ENCODE data around the gene LEPROT.

Gene LEPROT

GRCh38 chr1:65412256-65412983, 8.0 kb upstream of the LEPROT start:
- DNase-seq (ENCODE audit: low spot score) = peak; percentile 52

GRCh38 chr1:65412984-65413375, 7.5 kb upstream of the LEPROT start:
- DNase-seq (ENCODE audit: low spot score) = no peak

DNA sequence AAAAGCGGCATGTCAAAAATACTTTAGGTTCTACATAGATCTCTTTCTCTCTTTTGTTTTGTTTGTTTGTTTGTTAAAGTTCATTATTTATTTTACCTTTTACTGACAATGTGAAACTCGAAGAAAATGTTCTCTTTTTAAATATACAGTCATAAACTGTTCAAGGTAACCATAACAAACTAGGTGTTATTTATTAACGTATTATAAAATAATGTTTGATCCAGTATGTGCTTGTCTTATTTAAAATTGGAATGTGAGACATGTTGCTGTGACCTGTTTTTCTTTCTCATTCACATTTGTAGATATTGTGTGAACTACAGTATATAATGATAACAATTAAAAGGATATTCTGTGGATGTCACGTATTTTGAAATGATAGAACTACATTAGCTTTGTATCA, 5.9 kb upstream of the LEPROT start:
- DNase-seq (ENCODE audit: low spot score) = no peak

- no peak for DNase-seq (ENCODE audit: low spot score)
Observed at GRCh38 chr1:65416767-65417166, 3.7 kb upstream of the LEPROT start.

GRCh38 chr1:65417729-65418128, 2.7 kb upstream of the LEPROT start:
- DNase-seq (ENCODE audit: low spot score) = no peak

GRCh38 chr1:65418522-65419185, 1.8 kb upstream of the LEPROT start:
- peak; percentile 40 for DNase-seq (ENCODE audit: low spot score)

DNA sequence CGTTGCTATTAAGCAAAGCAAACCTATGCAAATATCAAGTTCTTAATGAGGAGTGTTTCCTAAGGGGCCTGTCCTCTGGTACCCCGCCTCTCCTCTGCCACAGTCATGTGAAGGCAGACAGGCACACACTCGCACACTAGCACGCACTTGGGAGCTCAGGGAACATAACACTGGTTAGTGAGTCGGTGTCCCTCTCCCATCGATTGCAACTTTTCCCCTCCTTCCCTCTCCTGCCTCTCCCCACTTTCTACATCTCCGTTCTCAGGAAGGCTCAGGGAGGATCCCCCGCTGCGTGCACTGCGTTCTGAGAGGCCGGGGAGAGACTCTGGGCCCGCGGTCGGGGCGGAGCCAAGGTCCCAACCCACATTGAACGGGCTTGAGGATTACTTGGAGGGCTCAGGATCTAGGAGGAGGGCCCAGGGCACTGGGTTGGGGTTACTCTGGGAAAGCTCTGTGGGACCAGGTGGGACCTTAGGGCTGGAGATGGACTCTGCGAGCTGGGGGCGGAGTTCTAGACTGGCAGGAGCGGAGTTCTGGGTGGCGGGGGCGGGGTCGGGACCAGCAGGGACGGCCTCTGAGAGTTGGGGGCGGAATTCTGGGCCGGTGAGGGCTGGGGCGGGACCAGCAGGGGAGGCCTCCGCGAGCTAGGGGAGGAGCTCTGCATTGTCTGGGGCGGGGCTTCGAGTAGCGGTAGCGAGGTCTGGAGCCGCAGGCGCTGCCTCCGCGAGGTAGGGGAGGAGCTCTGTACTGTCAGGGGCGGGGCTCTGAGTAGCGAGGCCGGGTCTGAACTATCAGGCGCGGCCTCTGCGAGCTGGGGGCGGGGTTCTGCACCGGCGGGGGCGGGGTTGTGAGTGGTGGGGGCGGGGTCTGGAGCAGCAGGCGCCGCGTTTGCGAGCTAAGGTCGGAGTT, 533 bp upstream of the LEPROT start:
- peak; percentile 99 for DNase-seq (ENCODE audit: low spot score)

GRCh38 chr1:65421351-65422025, 1.0 kb downstream of the LEPROT start:
- DNase-seq (ENCODE audit: low spot score) = peak; percentile 65

DNA sequence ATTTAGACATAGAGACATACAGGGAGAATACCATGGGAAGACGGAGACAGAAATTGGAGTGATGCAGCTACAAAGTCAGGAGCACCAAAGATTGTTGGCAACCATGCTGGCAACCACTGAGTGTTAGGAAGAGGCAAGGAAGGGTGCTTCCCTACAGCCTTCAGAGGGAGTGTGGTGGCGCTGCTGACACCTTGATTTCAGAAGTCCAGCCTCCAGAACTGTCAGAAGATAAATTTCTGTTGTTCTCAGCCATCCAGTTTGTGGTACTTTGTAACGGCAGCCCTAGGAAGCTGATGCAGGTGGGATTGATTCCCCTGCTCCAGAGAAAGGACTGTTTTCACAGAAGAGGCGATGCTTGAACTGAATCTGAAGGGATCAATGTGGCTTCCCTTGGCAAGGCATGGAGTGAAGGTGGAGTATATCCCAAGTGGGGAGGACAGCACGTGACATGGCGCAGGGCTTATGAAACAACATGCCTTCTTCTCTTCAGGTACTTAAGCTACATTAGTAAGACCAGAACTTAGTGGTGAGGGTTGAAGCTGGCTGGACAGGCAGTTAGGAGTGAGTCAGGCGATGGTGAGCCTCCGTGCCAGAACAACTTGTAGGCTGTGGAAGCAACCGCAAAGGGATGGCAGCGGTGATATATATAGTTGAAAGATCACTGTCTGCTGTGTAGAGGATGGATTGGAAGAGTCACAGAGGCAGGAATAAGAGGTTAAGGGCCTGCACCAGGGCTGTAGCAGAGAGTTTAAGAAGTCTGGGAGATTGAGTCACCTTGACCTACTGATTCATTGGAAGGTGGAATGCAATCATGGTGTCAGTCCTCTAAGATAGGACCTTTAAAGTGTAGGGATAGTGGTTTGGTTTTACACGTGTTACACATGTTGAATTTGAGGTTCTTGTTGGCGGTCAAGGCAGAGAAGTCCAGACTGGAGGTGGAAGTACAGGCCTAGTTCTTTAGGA, 2.1 kb downstream of the LEPROT start:
- peak; percentile 40 for DNase-seq (ENCODE audit: low spot score)

- peak; percentile 64 for DNase-seq (ENCODE audit: low spot score)
Observed at GRCh38 chr1:65423884-65424572, 3.6 kb downstream of the LEPROT start.

GRCh38 chr1:65424573-65424889, 4.1 kb downstream of the LEPROT start:
- DNase-seq (ENCODE audit: low spot score) = no peak

GRCh38 chr1:65425006-65425405, 4.5 kb downstream of the LEPROT start:
- DNase-seq (ENCODE audit: low spot score) = no peak

DNA sequence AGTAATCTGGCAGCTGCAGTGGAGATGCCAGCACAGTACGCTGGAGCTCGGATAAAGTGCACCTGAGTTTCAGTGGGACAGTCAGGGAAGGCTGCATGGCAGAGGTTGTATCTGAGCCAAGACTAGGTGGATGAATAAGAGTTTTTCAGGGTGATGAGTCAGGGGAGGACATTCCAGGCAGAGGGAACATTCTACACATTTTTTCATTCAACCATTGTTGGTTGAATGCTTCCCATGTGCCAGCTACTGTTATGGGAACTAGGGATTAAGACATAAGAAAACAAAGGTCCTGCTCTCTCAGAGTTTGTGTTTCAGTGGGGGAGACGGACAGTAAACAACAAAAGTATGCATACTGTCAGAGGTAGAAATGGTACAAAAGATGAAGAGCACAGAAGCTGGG, 5.2 kb downstream of the LEPROT start:
- no peak for DNase-seq (ENCODE audit: low spot score)

DNA sequence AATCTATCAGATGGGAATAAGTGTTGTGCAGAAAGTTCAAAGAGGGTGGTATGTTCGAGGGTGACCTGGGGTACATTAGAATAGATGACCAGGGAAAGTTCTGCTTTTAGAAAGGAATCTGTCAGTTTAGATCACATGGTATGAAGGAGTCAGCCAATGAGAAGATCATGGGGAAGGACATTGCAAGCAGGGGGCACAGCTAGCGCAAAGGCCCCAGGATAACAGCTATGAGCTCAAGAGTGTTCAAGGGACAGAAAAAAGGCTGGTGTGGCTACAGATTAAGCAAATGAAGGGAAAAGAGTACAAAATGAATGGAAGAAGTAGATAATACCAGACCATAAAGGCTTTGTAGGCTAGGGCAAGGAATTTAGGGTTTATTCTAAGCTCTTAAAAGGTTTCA, 8.6 kb downstream of the LEPROT start:
- DNase-seq (ENCODE audit: low spot score) = no peak

- no peak for DNase-seq (ENCODE audit: low spot score)
Observed at GRCh38 chr1:65429806-65430205, 9.3 kb downstream of the LEPROT start.

GRCh38 chr1:65431111-65431705, 10.7 kb downstream of the LEPROT start:
- peak; percentile 76 for DNase-seq (ENCODE audit: low spot score)

- DNase-seq (ENCODE audit: low spot score) = no peak
Observed at GRCh38 chr1:65432918-65433317, 12.4 kb downstream of the LEPROT start.

- DNase-seq (ENCODE audit: low spot score) = no peak
Observed at GRCh38 chr1:65434255-65434654, 13.8 kb downstream of the LEPROT start.

DNA sequence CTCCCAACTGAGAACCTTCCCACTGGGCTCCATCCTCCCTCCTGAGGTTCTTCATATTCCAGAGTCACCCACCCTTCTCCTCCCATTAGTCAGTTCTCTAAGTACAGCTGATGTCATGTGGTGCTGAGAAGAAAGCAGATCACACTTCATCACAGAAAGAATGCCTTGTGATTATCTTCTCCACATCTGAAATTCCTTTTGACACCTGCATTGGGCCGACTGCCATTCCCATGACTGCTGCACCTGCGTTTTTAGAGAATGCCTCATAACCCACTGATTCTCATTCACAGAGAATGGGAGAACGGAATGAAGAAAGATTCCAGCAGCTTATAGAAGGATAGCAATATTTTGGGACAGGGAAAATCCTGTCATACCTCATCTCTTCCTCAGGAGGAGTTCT, 14.3 kb downstream of the LEPROT start:
- DNase-seq (ENCODE audit: low spot score) = no peak

- no peak for DNase-seq (ENCODE audit: low spot score)
Observed at GRCh38 chr1:65435987-65436386, 15.5 kb downstream of the LEPROT start.
